GM19324 (cell line): ENCODE measurements around the gene VPS36.
"Not testable (repeated sequence)": the region's sequence is repeated elsewhere in the genome, so short reads cannot be mapped to it uniquely, and the experiment has no call there.

ENCODE experiments used
- ATAC-seq: cut with Tn5 transposase; IDR thresholded peaks from one replicate; pipeline ENCODE4 v1.9.1; 2021; ENCODE audit warnings: mild to moderate bottlenecking, moderate library complexity; ENCODE audit not compliant: unreplicated experiment, low FRiP score

VPS36 gene

DNA sequence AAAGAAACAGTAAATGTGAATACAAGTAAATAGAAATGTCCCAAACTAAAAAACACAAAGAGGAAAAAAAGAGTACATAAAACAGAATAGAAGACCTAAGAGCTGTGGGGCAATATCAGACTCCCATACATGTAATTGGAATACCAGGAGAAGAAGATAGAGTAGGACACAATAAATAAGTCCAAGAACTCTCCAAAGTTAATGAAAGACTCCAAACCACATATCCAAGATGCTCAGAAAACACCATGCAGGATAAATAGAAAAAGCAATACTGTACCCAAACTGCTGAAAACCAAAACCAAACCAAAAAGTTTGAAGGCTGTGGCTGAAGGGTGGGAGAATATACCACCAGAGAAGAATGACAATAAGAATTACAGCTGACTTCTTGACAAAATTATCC is 62.7 kb downstream of the VPS36 start:
- ATAC-seq = no peak

DNA sequence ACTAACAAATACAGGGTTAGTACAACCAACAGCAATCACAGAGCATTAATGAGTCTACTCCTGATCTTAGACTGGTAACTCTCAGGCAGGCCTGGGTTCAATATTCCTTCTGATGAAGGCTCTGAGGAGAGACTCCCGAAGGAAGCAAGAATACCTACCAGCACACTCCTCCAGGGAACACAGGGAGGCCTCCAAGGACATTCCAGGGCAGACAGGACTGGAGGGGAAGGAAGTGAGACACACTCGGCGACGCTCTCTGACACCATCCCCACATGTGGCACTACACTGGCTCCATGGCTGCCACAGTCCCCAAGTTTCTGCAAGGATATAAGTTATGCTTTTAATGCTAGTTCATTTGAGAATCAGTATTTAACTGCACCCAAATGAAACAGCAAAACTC is 64.6 kb downstream of the VPS36 start:
- ATAC-seq = no peak

DNA sequence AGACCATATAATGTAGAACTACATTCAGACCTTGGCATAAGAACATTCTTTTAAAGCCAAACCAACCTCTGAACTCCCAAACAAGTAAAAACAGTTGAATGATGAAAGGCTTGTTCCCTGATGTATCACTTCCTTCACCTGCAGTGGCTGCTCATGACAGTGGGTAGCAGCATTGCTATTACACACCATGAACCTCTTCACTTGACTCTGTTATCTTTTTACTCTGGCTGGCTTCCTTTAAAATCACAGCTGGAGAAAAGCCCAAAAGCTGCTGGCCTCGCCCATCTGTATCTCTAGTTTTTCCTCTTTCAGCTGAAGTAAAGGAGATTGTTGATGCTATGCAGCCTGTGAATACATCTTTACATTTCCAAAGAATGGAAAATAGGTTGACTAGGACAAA is 67.1 kb downstream of the VPS36 start:
- ATAC-seq = no peak

DNA sequence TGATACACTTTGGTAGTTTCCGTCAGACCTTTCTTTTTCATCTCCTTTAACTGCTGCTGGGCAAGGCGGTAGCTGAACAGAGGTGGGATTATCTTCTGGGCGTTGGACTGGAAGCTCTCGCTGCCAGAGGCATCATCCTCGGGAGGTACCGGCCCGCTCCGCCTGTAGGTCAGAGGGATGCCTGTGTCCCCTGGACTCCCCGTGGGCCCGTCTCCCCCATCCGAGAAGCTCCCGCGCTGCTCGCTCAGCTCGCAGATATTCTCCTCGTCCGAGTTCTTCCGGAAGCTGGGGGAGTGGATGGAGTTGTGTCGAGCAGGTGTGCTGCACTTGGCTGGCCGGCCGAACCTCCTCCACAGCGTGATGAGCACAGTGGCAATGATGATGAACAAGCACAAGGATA is 72.1 kb downstream of the VPS36 start:
- no peak for ATAC-seq

DNA sequence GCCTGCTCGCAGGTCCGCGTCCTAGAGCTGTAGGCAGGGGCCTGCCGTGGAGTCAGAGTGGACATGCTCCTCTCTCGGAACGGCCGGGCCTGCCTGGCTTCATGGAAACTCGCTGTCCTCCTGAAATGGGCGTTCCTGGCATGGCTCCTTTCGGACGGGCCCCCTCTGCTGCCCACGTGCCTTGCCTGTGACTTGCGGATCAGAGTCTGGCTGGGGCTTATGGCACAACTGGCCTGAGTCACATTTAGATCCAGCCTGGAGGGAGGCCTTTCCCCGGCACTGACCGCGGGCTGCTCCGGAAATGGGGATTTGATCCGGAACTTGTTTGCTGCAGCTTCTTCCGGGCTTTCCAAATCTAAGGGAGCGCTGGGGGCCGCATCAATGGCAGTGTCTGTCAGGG is 72.5 kb downstream of the VPS36 start:
- no peak for ATAC-seq

DNA sequence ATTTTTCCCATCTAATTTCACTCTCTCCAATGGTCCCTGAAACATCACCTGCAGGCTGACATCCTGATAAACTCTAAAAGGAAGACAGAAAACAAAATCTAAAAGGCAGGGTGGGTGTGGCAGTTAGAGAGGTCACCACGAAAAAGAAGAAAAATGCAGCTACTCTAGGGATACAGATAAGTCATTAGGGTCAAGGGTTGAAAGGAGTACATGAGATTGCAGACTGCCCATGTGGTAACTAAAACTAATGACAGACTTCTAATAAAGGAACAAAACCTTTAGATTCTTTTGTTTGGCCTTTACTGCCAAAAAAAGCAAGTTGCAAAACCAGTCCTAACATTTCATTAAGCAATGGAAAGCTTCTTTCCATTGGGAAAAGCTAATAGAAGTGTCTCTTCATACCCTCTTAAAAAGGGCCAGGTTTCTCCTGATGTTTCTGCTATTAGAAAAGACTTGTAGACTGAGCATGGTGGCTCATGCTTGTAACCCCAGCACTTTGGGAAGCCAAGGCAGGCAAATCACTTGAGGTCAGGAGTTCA is 75.5 kb downstream of the VPS36 start:
- ATAC-seq = no peak

DNA sequence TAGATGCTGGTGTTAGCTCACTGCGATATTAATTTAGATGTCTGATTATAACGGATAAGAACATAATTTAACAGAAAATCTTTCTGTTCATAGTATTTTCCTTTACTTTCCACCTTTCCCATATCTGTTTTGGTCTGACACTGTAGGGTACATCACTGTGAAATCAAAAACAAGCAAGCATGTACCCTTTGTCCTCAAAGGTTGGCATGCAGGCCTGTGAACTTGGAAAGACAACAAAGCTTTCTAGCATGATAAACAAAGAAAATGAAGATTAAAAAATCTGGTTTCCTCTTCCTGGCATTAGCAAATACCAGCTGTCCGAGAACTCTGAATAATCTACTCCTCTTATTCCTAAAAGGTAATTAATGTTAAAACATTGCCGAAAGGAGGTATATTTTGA is 76.0 kb downstream of the VPS36 start:
- no peak for ATAC-seq

DNA sequence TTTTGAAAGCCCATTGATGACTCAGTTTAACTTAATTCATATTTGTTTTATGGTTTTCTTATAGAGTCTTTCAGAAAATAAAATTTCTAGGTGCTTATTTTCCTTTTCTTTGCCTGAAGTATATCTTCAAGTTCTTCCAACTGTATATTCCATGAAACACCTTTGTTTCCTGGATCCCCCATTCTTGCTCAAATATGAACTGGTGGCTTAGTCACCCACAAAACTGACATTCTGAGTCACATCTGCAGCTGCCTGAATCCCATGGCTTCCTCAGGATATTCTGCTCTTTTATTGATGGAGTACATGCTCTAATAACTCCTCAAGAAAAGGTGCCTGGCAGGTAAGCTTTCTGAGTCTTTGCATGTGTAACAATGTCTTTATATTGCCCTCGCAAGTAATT is 77.2 kb downstream of the VPS36 start:
- not testable (repeated sequence) for ATAC-seq

DNA sequence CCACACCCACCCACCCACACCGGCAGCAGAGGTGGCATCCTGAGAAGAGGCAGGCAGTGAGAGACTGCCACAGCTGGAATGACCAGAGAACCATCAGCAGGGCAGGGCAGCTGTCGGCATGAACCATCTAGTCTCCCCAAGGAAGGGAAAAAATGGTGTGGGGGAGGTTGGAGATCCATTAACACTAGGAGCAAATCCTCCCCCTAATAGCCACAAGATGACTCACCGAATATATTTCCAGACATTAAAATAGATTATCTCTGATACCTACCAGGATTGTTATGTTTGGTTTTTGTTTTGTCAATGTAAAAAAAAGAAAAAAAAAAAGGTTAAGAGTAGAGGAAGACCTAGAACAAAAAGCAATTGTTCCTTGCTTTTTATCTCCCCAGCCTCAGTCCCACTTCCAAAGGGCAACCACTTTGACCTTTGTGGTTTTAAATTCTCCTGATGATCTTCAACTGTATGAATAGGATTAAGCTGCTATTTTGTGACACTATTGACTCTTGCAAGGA is 78.6 kb downstream of the VPS36 start:
- no peak for ATAC-seq

DNA sequence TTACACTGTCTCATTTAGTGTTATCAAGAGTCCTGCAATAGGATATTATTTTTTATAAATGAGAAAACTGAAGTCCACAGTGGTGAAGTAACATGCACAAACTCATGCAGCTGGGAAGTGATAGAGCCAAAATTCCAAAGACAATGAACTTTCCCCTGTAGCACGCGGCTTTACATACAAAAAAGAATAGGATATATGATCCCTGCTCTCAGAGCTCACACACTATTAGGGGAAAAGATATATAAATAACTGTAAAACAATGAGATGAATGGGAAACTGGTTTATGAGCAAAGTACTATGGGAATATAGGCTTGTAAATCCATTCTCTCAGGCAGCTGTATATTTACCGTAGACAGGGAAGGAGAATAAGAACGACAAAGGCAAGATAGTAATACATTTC is 84.1 kb downstream of the VPS36 start:
- no peak for ATAC-seq
